Measurements from ENCODE around the gene TMEM238.
"Not testable (repeated sequence)": the region's sequence is repeated elsewhere in the genome, so short reads cannot be mapped to it uniquely, and the experiment has no call there.

TMEM238 gene

DNA sequence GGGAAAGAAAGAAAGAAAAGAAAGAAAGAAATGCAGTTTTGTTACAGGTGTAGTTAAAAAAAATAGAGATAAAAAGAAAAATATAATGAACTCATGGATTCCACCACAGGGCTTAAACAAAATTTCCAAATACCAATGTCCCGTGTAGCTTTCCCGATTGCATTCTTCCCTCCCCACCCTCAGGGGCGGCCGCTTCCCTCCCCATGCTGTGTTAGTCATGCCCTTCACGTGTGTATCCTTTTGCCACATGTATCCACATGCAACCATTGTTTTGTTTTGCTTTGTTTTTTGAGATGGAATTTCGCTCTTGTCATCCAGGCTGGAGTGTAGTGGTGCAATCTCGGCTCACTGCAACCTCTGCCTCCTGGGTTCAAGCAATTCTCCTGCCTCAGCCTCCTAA, 48.0 kb downstream of the TMEM238 start:
- DNase-seq: no peak

- DNase-seq: no peak
These were observed 50.2 kb downstream of the TMEM238 start for GRCh38 chr19:55333870-55334269.

DNA sequence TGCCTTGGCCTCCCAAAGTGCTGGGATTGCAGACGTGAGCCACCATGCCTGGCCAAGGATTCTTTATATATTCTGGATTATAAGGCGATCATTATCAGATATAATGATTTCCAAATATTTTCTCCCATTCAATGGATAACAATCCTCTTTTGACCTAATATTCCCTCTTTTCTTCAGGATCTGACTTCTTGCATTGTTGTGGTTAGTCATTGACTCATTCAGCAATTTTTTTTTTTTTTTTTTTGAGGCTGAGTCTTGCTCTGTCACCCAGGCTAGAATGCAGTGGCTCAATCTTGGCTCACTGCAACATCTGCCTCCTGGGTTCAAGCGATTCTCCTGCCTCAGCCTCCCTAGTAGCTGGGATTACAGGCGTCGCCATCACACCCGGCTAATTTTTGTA, 54.3 kb downstream of the TMEM238 start:
- DNase-seq: not testable (repeated sequence)

All from NCI-H345 (cell line).